ENCODE results near the gene OR52J3. TPM values are rescaled to one million over a fixed set of nuclear protein-coding genes. Genes with fewer than 3 reads are reported as not detected.

OR52J3 gene
- total and polyA plus RNA-seq, 2 donors (not counting 3 experiments of a cell fraction or from before 2014, with no cell fraction given), result not detected

GRCh38 chr11:5021996-5022395 is 24.3 kb upstream of the OR52J3 start:
- Histone ChIP-seq H3K4me1 (ENCODE audit: control insufficient read depth, extremely low read depth, insufficient read depth, low read length) (no peaks in the 10 kb centered on the region), H3K27ac (ENCODE audit: insufficient read depth, low read depth, low read length) (no peak overlapping the region), H3K4me3 (replicated peaks in 1 of 3; ENCODE audit: insufficient read depth in 1 of 3, low read depth in 1 of 3, low read length in 3 of 3) (no peak overlapping the region), H3K9me1 (replicated peaks; ENCODE audit: control insufficient read depth, extremely low read depth, insufficient read depth, low read length) (no peaks in the 10 kb centered on the region), H3K79me2 (ENCODE audit: control insufficient read depth, insufficient read depth, low read length) (no peaks in the 10 kb centered on the region), H4K20me1 (replicated peaks; ENCODE audit: control insufficient read depth, extremely low read depth, insufficient read depth, low read length) (no peaks in the 10 kb centered on the region), H3K9ac (replicated peaks; ENCODE audit: extremely low read depth, insufficient read depth, low read length) (no peak overlapping the region), H2AFZ (ENCODE audit: low read depth, low read length) (no peak overlapping the region), H3K27me3 (ENCODE audit: control insufficient read depth in 2 of 2, insufficient read depth in 2 of 2, low read length in 2 of 2) (no peaks in the 10 kb centered on the region), H3K36me3 (ENCODE audit: control insufficient read depth in 2 of 2, extremely low read depth in 1 of 2, insufficient read depth in 2 of 2, low read length in 2 of 2) (no peaks in the 10 kb centered on the region), H3K4me2 (ENCODE audit: insufficient read depth, low read length) (no peak overlapping the region), H3K9me3 (replicated peaks; ENCODE audit: control insufficient read depth, insufficient read depth, low read length) (no peaks in the 10 kb centered on the region)
- no peak for TF ChIP-seq GATA2 (IDR thresholded peaks at IDR 0.05; ENCODE audit: insufficient read depth, insufficient read length, low read depth, low read length)
- TF ChIP-seq MYC (IDR thresholded peaks at IDR 0.05; ENCODE audit: low read depth, low read length), result no peak
- TF ChIP-seq MAX (IDR thresholded peaks at IDR 0.05; ENCODE audit: insufficient read depth, insufficient read length), result no peak
- TF ChIP-seq JUN (IDR thresholded peaks at IDR 0.05; ENCODE audit: borderline replicate concordance, insufficient read depth, insufficient read length, low read depth), result no peak
- no peak for TF ChIP-seq FOS (IDR thresholded peaks at IDR 0.05; ENCODE audit: borderline replicate concordance, insufficient read depth, low read length)
- TF ChIP-seq POLR2A (IDR thresholded peaks at IDR 0.05; ENCODE audit: low read depth, low read length), result no peak
- TF ChIP-seq CTCF (IDR thresholded peaks at IDR 0.05; ENCODE audit: extremely low read depth in 1 of 2, insufficient read depth in 1 of 2, low read depth in 1 of 2, low read length in 2 of 2), result no peak
- no peak for TF ChIP-seq POLR2AphosphoS5 (IDR thresholded peaks at IDR 0.05; ENCODE audit: insufficient read depth, low read depth, low read length)
- no peak for TF ChIP-seq EZH2 (IDR thresholded peaks at IDR 0.05; ENCODE audit: borderline replicate concordance, low read depth, low read length, severe bottlenecking)
- dilution Hi-C loops (cut with MboI; ENCODE audit: extremely low pct_ligation_motif_present, low sequenced_read_pairs) (no loop called here), intact Hi-C loops (cut with micrococcal nuclease) (no loop called here)
- DNase-seq (ENCODE audit: low read depth, low spot score) (no peak), FAIRE-seq (no peak)
- ChIA-PET CTCF (no interaction called here), POLR2A (no interaction called here)
- no TSS peak for BruUV-seq (replicated peaks)
